HCT116 (cell line): Measurements from ENCODE around the gene FBXL17. TPM values are rescaled to one million over a fixed set of nuclear protein-coding genes. Genes with fewer than 3 reads are reported as not detected.
"Not testable (repeated sequence)": the region's sequence is repeated elsewhere in the genome, so short reads cannot be mapped to it uniquely, and the experiment has no call there.

Experiments used
- ATAC-seq: fragments of 200-7000 bp; cut with Tn5 transposase; 2 replicates; pipeline ENCODE4 v1.9.1; 2020; ENCODE audit warnings: mild to moderate bottlenecking, moderate library complexity
- BruUV-seq: library from RNA; stranded (reverse); fragments of 400-500 nt; replicated peaks from 2 replicates; lab custom pipeline; 2021; lab: Mats Ljungman, UMichigan
- CTCF ChIA-PET: fragments of 300-600 bp; sonication (Branson Sonifier 250); formaldehyde crosslinking; loops from one replicate; lab custom pipeline; 2021; ENCODE audit warnings: antibody characterized with exemption; lab: Charles Lee
- POLR2A ChIA-PET: fragments of 300-600, 350-600 bp; sonication (Branson Sonifier 250); formaldehyde crosslinking; loops from one replicate; lab custom pipeline; 2021; ENCODE audit warnings: antibody characterized with exemption; lab: Charles Lee
- RAD21 ChIA-PET, 2 experiments: fragments of 300-600 bp; sonication (Branson Sonifier 250); formaldehyde crosslinking; loops; one replicate each; lab custom pipeline; 2023; ENCODE audit warnings: low total read pairs in 2 of 2; ENCODE audit not compliant: uncharacterized antibody in 2 of 2, unreplicated experiment in 2 of 2, low non-redundant PET in 1 of 2; lab: Charles Lee
- DNase-seq: peaks from one replicate; pipeline ENCODE4 v3.0.0-alpha.2; 2010; ENCODE audit warnings: low read depth, low spot score
- H2AFZ ChIP-seq: fragments of 200-600 bp; shearing (Covaris generic), sonication (generic); 2 replicates; pipeline ENCODE4 v1.6.1; 2017; ENCODE audit warnings: low read depth, mixed run types, mixed read lengths, antibody characterized with exemption, low read length; ENCODE audit not compliant: poor library complexity, severe bottlenecking
- H3K27ac ChIP-seq: 2 replicates; pipeline ENCODE4 v1.5.1; 2012; ENCODE audit warnings: low read depth, low read length
- H3K27me3 ChIP-seq: fragments of 200-600 bp; sonication (generic); 2 replicates; pipeline ENCODE4 v1.6.1; 2016; ENCODE audit warnings: mixed run types, low read length, mixed read lengths; ENCODE audit not compliant: insufficient read depth
- H3K36me3 ChIP-seq, 2 experiments: fragments of 200-500 bp in 1 of 2; fragments of 200-600 bp in 1 of 2; sonication (Bioruptor generic) in 1 of 2; sonication (generic) in 1 of 2; 2 replicates each; pipeline versions ENCODE4 v1.5.1 to v1.6.1; 2014 to 2016; ENCODE audit warnings: low read length in 2 of 2, inconsistent platforms in 1 of 2, mixed read lengths in 1 of 2, mixed run types in 1 of 2; ENCODE audit not compliant: insufficient read depth in 2 of 2, control insufficient read depth in 1 of 2
- H3K4me1 ChIP-seq, 2 experiments: fragments of 200-600 bp in 1 of 2; sonication (generic) in 1 of 2; 2 replicates each; pipeline versions ENCODE4 v1.5.1 to v1.6.1; 2012 to 2017; ENCODE audit warnings: low read length in 2 of 2, inconsistent platforms in 1 of 2, mild to moderate bottlenecking in 1 of 2, mixed read lengths in 1 of 2, mixed run types in 1 of 2, moderate library complexity in 1 of 2; ENCODE audit not compliant: insufficient read depth in 2 of 2, control insufficient read depth in 1 of 2
- H3K4me2 ChIP-seq: fragments of 200-600 bp; sonication (generic); 2 replicates; pipeline ENCODE4 v1.6.1; 2017; ENCODE audit warnings: mixed run types, low read length, mixed read lengths
- H3K4me3 ChIP-seq, 2 experiments: fragments of 200-600 bp in 1 of 2; sonication (generic) in 1 of 2; replicated peaks in 1 of 2; 2 replicates each; pipeline ENCODE4 v1.5.1; 2011 to 2016; ENCODE audit warnings: low read length in 2 of 2, control low read depth in 1 of 2, low read depth in 1 of 2, mild to moderate bottlenecking in 1 of 2, mixed read lengths in 1 of 2, mixed run types in 1 of 2
- H3K79me2 ChIP-seq: fragments of 200-600 bp; sonication (generic); 2 replicates; pipeline ENCODE4 v1.6.1; 2017; ENCODE audit warnings: mild to moderate bottlenecking, mixed run types, low read length, moderate library complexity, mixed read lengths; ENCODE audit not compliant: insufficient read depth
- H3K9ac ChIP-seq: fragments of 200-600 bp; sonication (generic); 2 replicates; pipeline ENCODE4 v1.6.1; 2016; ENCODE audit warnings: low read length, mixed read lengths
- H3K9me2 ChIP-seq: fragments of 200-600 bp; sonication (generic), shearing (Covaris generic); 2 replicates; pipeline ENCODE4 v1.6.1; 2017; ENCODE audit warnings: mixed run types, mild to moderate bottlenecking, moderate library complexity; ENCODE audit not compliant: insufficient read depth
- H3K9me3 ChIP-seq, 2 experiments: fragments of 200-500 bp in 1 of 2; fragments of 200-600 bp in 1 of 2; sonication (Bioruptor generic) in 1 of 2; sonication (generic) in 1 of 2; 2 replicates each; pipeline ENCODE4 v1.6.1; 2014 to 2017; ENCODE audit warnings: low read length in 2 of 2, mixed read lengths in 2 of 2, inconsistent platforms in 1 of 2, low read depth in 1 of 2, mild to moderate bottlenecking in 1 of 2, mixed run types in 1 of 2, moderate library complexity in 1 of 2; ENCODE audit not compliant: control insufficient read depth in 1 of 2, insufficient read depth in 1 of 2
- H4K20me1 ChIP-seq: fragments of 200-600 bp; sonication (generic), shearing (Covaris generic); 2 replicates; pipeline ENCODE4 v1.6.1; 2017; ENCODE audit warnings: mixed run types, mild to moderate bottlenecking, moderate library complexity; ENCODE audit not compliant: insufficient read depth
- EGR1 ChIP-seq: IDR thresholded peaks from 2 replicates; pipeline ENCODE4 v1.6.1; 2012; ENCODE audit warnings: low read depth
- FOSL1 ChIP-seq: IDR thresholded peaks from 2 replicates; pipeline ENCODE4 v1.6.1; 2012; ENCODE audit warnings: low read depth
- JUND ChIP-seq: IDR thresholded peaks from 2 replicates; pipeline ENCODE4 v1.6.1; 2012
- POLR2A ChIP-seq: IDR thresholded peaks from 2 replicates; pipeline ENCODE4 v1.7.0; 2011; ENCODE audit warnings: borderline replicate concordance; ENCODE audit not compliant: insufficient read depth, insufficient read length; ENCODE audit errors: extremely low read depth
- RAD21 ChIP-seq: IDR thresholded peaks from 2 replicates; pipeline ENCODE4 v1.6.1; 2012; ENCODE audit warnings: low read depth, mild to moderate bottlenecking
- REST ChIP-seq: IDR thresholded peaks from 2 replicates; pipeline ENCODE4 v1.6.1; 2012; ENCODE audit warnings: low read depth
- YY1 ChIP-seq: IDR thresholded peaks from 2 replicates; pipeline ENCODE4 v1.6.1; 2011; ENCODE audit warnings: low read length, low read depth, moderate library complexity, mild to moderate bottlenecking; ENCODE audit not compliant: insufficient replicate concordance; ENCODE audit errors: extremely low read depth
- ZNF274 ChIP-seq: fragments of 200-500 bp; sonication (Bioruptor generic); IDR thresholded peaks from 2 replicates; pipeline ENCODE4 v1.6.1; 2014; ENCODE audit warnings: mild to moderate bottlenecking, low read depth, low read length, inconsistent platforms
- intact Hi-C: fragments of 100-400 bp; cut with micrococcal nuclease; formaldehyde crosslinking; loops from 2 replicates; pipeline ENCODE4 v1.10.0; 2022
- total RNA-seq: library from RNA; stranded (reverse); gene quantifications from one replicate; pipeline ENCODE4 v1.2.1, GENCODE V29; 2021; ENCODE audit not compliant: unreplicated experiment
- TF ChIP-seq, protein P1 (sequence below): IDR thresholded peaks from 2 replicates; pipeline ENCODE4 v1.6.1; 2012

FBXL17 gene
- total RNA-seq, 1 experiment from 2014 or later: 9.4 TPM

DNA sequence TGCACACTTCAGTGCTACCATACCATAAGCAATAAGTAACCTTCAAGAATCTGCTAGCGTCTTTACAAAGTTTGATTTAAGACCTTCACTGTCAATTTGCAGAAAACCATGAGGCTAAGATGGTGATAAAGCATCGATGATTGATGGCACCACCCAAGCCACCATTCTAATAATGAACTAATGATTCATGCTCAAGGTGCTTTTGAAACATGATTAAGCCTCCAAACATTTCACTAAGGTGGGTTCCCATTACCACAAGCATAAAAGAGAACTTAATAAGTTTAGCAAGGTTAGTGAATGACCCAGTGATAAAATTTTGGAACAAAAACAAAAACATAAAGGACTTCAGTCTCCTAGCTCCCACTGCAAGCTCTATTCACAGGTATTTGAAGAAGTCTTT is 214.7 kb downstream of the FBXL17 start:
- Histone ChIP-seq H3K4me2 (no peak overlapping the region), H3K9me3 (no peaks in the 10 kb centered on the region), H3K9ac (no peak overlapping the region), H3K27me3 (no peaks in the 10 kb centered on the region), H2AFZ (no peak overlapping the region), H3K4me1 (no peaks in the 10 kb centered on the region), H3K9me2 (no peaks in the 10 kb centered on the region), H3K27ac (no peak overlapping the region), H3K79me2 (no peaks in the 10 kb centered on the region), H4K20me1 (no peaks in the 10 kb centered on the region), H3K36me3 (no peaks in the 10 kb centered on the region), H3K4me3 (no peak overlapping the region)
- POLR2A ChIA-PET: no interaction called here
- DNase-seq (no peak), ATAC-seq (no peak)
- intact Hi-C loops: no loop called here
- no TSS peak for BruUV-seq
- CTCF ChIA-PET: interaction anchor here (1.3 kb wide), 1 partner anchor 178 kb away, joined by 3 read pairs; no protein-coding TSS in a partner anchor
- RAD21 ChIA-PET: no interaction called here
- TF ChIP-seq RAD21 (no peak), JUND (no peak), FOSL1 (no peak), YY1 (no peak), ZNF274 (no peak)
- TF ChIP-seq, protein P1, sequence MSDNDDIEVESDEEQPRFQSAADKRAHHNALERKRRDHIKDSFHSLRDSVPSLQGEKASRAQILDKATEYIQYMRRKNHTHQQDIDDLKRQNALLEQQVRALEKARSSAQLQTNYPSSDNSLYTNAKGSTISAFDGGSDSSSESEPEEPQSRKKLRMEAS: no peak

GRCh38 chr5:108164574-108164973 is 217.3 kb downstream of the FBXL17 start:
- CTCF ChIA-PET: no interaction called here
- Histone ChIP-seq H3K4me2 (no peak overlapping the region), H3K36me3 (no peaks in the 10 kb centered on the region), H3K4me1 (no peaks in the 10 kb centered on the region), H2AFZ (no peak overlapping the region)
- intact Hi-C loops: no loop called here
- DNase-seq: no peak
- TF ChIP-seq EGR1: no peak
- no peak for TF ChIP-seq POLR2A
- TF ChIP-seq REST: no peak
- TF ChIP-seq, all 23 proteins: peak for 0
- H3K79me2 ChIP-seq: no peaks in the 10 kb centered on the region
- ChIA-PET RAD21 (no interaction called here), POLR2A (no interaction called here)
- BruUV-seq: no TSS peak
- H3K9ac ChIP-seq: no peak overlapping the region
- H3K27ac ChIP-seq: no peak overlapping the region
- no peak overlapping the region for H3K4me3 ChIP-seq
- H4K20me1 ChIP-seq: no peaks in the 10 kb centered on the region
- no peaks in the 10 kb centered on the region for H3K27me3 ChIP-seq
- no peak for ATAC-seq
- H3K9me3 ChIP-seq: no peaks in the 10 kb centered on the region
- H3K9me2 ChIP-seq: no peaks in the 10 kb centered on the region

DNA sequence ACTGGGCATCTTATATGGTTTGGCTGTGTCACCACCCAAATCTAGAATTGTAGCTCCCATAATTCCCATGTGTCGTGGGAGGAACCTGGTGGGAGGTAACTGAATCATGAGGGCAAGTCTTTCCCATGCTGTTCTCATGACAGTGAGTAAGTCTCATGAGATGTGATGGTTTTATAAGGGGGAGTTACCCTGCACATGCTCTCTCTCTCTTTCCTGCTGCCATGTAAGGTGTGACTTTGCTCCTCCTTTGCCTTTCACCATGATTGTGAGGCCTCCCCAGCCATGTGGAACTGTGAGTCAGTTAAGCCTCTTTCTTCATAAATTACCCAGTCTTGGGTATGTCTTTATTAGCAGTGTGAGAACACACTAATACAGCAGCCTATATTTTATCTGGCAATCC is 229.0 kb downstream of the FBXL17 start:
- RAD21 ChIA-PET, ATAC-seq, H3K79me2 ChIP-seq, H3K4me1 ChIP-seq, H3K4me3 ChIP-seq, H2AFZ ChIP-seq, H3K9me2 ChIP-seq, H3K27me3 ChIP-seq, DNase-seq, H4K20me1 ChIP-seq, H3K27ac ChIP-seq, H3K9ac ChIP-seq, H3K9me3 ChIP-seq, H3K4me2 ChIP-seq, intact Hi-C loops, H3K36me3 ChIP-seq, BruUV-seq, POLR2A ChIA-PET, CTCF ChIA-PET: not testable (repeated sequence)
